Ovary (tissue), 9 donors: ENCODE measurements around the gene ANKRD23. TPM values are rescaled to one million over a fixed set of nuclear protein-coding genes. Genes with fewer than 3 reads are reported as not detected.

Experiments used
- DNase-seq, 5 donors: peaks; one replicate each; pipeline ENCODE4 v3.0.0-alpha.2; 2019 to 2020
- H3K27ac ChIP-seq, 2 donors: fragments of 200-600 bp; one replicate each; pipeline versions ENCODE4 v1.5.1 to v1.8.0; 2019 to 2022
- H3K27me3 ChIP-seq: fragments of 200-600 bp; one replicate; pipeline ENCODE4 v1.8.0; 2022
- H3K36me3 ChIP-seq: fragments of 200-600 bp; sonication (generic); one replicate; pipeline ENCODE4 v1.5.1; 2019
- H3K4me1 ChIP-seq: one replicate; pipeline ENCODE4 v1.8.1; 2013; ENCODE audit warnings: mild to moderate bottlenecking, moderate library complexity; ENCODE audit not compliant: insufficient read depth
- H3K4me3 ChIP-seq: fragments of 200-600 bp; sonication (generic); one replicate; pipeline ENCODE4 v1.5.1; 2017
- H3K9me3 ChIP-seq, 2 donors: fragments of 200-600 bp in 1 of 2; sonication (generic) in 1 of 2; one replicate each; pipeline versions ENCODE4 v1.5.1 to v1.8.1; 2013 to 2019; ENCODE audit warnings: mild to moderate bottlenecking in 1 of 2, moderate library complexity in 1 of 2
- CTCF ChIP-seq, 3 donors: fragments of 450-650 bp in 2 of 3; fragments of 200-600 bp in 1 of 3; IDR thresholded peaks; one replicate each; pipeline versions ENCODE4 v1.5.1 to v1.8.0; 2016 to 2022; ENCODE audit warnings: antibody characterized with exemption in 3 of 3, mild to moderate bottlenecking in 1 of 3
- EP300 ChIP-seq: sonication (generic); formaldehyde crosslinking; IDR thresholded peaks from one replicate; pipeline ENCODE4 v1.6.1; 2017; ENCODE audit warnings: antibody characterized with exemption
- POLR2A ChIP-seq: fragments of 450-650 bp; IDR thresholded peaks from one replicate; pipeline ENCODE4 v1.6.1; 2017; ENCODE audit warnings: antibody characterized with exemption, mild to moderate bottlenecking, moderate library complexity
- WGBS, 3 donors: extraction: QIAGEN DNeasy Blood & Tissue Kit in 1 of 3; methylation state at CpG; one replicate each; pipeline versions ENCODE4 v1.1.5 to v1.1.7; 2013 to 2017; 5-methylcytosine and 5-hydroxymethylcytosine counted together
- intact Hi-C, 4 donors: fragments of 100-400 bp; cut with DNase I; formaldehyde crosslinking; loops; one replicate each; pipeline versions ENCODE4 v1.11.0 to v1.15.1; 2022 to 2023
- polyA plus RNA-seq, 2 donors: library from polyadenylated mRNA; stranded (reverse); fragments of 200-250 nt in 1 of 2; fragments of 350-450 nt in 1 of 2; fragmentation: Illumina TruSeq in 1 of 2; extraction: RNeasy Lipid Tissue Mini Kit (QIAGEN cat#74804) in 1 of 2; gene quantifications; one replicate each; pipeline ENCODE4 v1.2.3, GENCODE V29; 2013 to 2014
- total RNA-seq, 7 donors: library from RNA; depleted of rRNA in 2 of 7; stranded (reverse); fragments of >200 nt in 2 of 7; fragmentation: NEBNext Ultra II Directional in 3 of 7; extraction: Animal tissue kit (Norgen Biotek cat#: 25700) in 3 of 7; gene quantifications; one replicate each; pipeline versions ENCODE4 v1.1.0 to v1.2.4, GENCODE V29; 2016 to 2023
- donor health status: DM: no; HTN: no; CAD: no; lungs with moderate emphysema.
- donor health status: DM: no; HTN: no; CAD: no.
- donor health status: Bipolar disorder and iron deficiency.
- donor health status: DM: yes; HTN: yes; CAD: no.
- donor health status: DM: no; HTN: no; CAD: no.
- donor health status: DM: yes; HTN: yes; CAD: no.

The ANKRD23 gene
- total and polyA plus RNA-seq, 9 donors = 1.4 to 14.1 (median 8.4) TPM

- Histone ChIP-seq H3K4me3 (no peak overlapping the region), H3K9me3 (no peaks in the 10 kb centered on the region), H3K36me3 (no peaks in the 10 kb centered on the region), H3K27me3 (no peaks in the 10 kb centered on the region), H3K27ac (no peak overlapping the region), H3K4me1 (no peaks in the 10 kb centered on the region)
- no peak for DNase-seq
- WGBS, 3 donors = 85 to 89% (median 88%) methylated on average over 6 of the region's 6 CpGs
- TF ChIP-seq POLR2A = no peak
- no peak for TF ChIP-seq CTCF (IDR thresholded peaks at IDR 0.05)
- no peak for TF ChIP-seq EP300
- intact Hi-C loops = no loop called here
These were observed 37.1 kb upstream of the ANKRD23 start for GRCh38 chr2:96880891-96881273.

- H3K27me3 ChIP-seq = no peaks in the 10 kb centered on the region
- TF ChIP-seq POLR2A (no peak), EP300 (no peak), CTCF (IDR thresholded peaks at IDR 0.05) (no peak)
- 92 to 93% (median 93%) methylated on average over 16 to 18 of the region's 18 CpGs for WGBS, 3 donors
- intact Hi-C loops = no loop called here
- no peaks in the 10 kb centered on the region for H3K4me1 ChIP-seq
- H3K4me3 ChIP-seq = no peak overlapping the region
- no peaks in the 10 kb centered on the region for H3K9me3 ChIP-seq
- no peaks in the 10 kb centered on the region for H3K36me3 ChIP-seq
- no peak for DNase-seq
- no peak overlapping the region for H3K27ac ChIP-seq
These were observed 35.8 kb upstream of the ANKRD23 start for GRCh38 chr2:96879545-96880040.

- Histone ChIP-seq H3K27ac (no peak overlapping the region), H3K4me3 (no peak overlapping the region), H3K4me1 (peaks cover 2% of the 10 kb centered on the region), H3K36me3 (no peaks in the 10 kb centered on the region), H3K27me3 (no peaks in the 10 kb centered on the region), H3K9me3 (no peaks in the 10 kb centered on the region)
- no peak for TF ChIP-seq POLR2A
- no peak for TF ChIP-seq EP300
- TF ChIP-seq CTCF (IDR thresholded peaks at IDR 0.05) = no peak
- no peak for DNase-seq
- 79 to 87% (median 87%) methylated on average over 22 of the region's 22 CpGs for WGBS, 3 donors
- intact Hi-C loops = no loop called here
These were observed 35.1 kb upstream of the ANKRD23 start for GRCh38 chr2:96878796-96879544.

- Histone ChIP-seq H3K27ac (no peak overlapping the region), H3K4me1 (peaks cover 4% of the 10 kb centered on the region), H3K36me3 (no peaks in the 10 kb centered on the region), H3K27me3 (no peaks in the 10 kb centered on the region), H3K4me3 (no peak overlapping the region), H3K9me3 (no peaks in the 10 kb centered on the region)
- no peak for DNase-seq
- TF ChIP-seq CTCF (IDR thresholded peaks at IDR 0.05) (no peak), POLR2A (no peak), EP300 (no peak)
- 48 to 55% (median 52%) methylated on average over 7 of the region's 7 CpGs for WGBS, 3 donors
- intact Hi-C loops = no loop called here
These were observed 34.4 kb upstream of the ANKRD23 start for GRCh38 chr2:96878171-96878570.
